ENCODE measurements around the gene NBDY. TPM values are rescaled to one million over a fixed set of nuclear protein-coding genes. Genes with fewer than 3 reads are reported as not detected.

The NBDY gene
- total and polyA plus RNA-seq, 2 donors (not counting 3 experiments of a cell fraction or from before 2014, with no cell fraction given) = 33.0 to 57.3 TPM

GRCh38 chrX:56764153-56764974, 35.3 kb downstream of the NBDY start:
- Histone ChIP-seq H3K27me3 (ENCODE audit: control insufficient read depth in 2 of 2, insufficient read depth in 2 of 2, low read length in 2 of 2) (no peaks in the 10 kb centered on the region), H3K9me1 (replicated peaks; ENCODE audit: control insufficient read depth, extremely low read depth, insufficient read depth, low read length) (no peaks in the 10 kb centered on the region), H3K4me1 (ENCODE audit: control insufficient read depth, extremely low read depth, insufficient read depth, low read length) (peaks cover 14% of the 10 kb centered on the region), H3K79me2 (ENCODE audit: control insufficient read depth, insufficient read depth, low read length) (peaks cover 3% of the 10 kb centered on the region), H3K4me3 (replicated peaks in 1 of 3; ENCODE audit: insufficient read depth in 1 of 3, low read depth in 1 of 3, low read length in 3 of 3) (no peak overlapping the region), H2AFZ (ENCODE audit: low read depth, low read length) (no peak overlapping the region), H3K4me2 (ENCODE audit: insufficient read depth, low read length) (no peak overlapping the region), H3K27ac (ENCODE audit: insufficient read depth, low read depth, low read length) (no peak overlapping the region), H3K9ac (replicated peaks; ENCODE audit: extremely low read depth, insufficient read depth, low read length) (no peak overlapping the region), H4K20me1 (replicated peaks; ENCODE audit: control insufficient read depth, extremely low read depth, insufficient read depth, low read length) (no peaks in the 10 kb centered on the region), H3K9me3 (replicated peaks; ENCODE audit: control insufficient read depth, insufficient read depth, low read length) (no peaks in the 10 kb centered on the region), H3K36me3 (ENCODE audit: control insufficient read depth in 2 of 2, extremely low read depth in 1 of 2, insufficient read depth in 2 of 2, low read length in 2 of 2) (peaks cover 0 to 4% of the 10 kb centered on the region in 2 experiments)
- TF ChIP-seq EZH2 (IDR thresholded peaks at IDR 0.05; ENCODE audit: borderline replicate concordance, low read depth, low read length, severe bottlenecking) (no peak), CTCF (IDR thresholded peaks at IDR 0.05; ENCODE audit: extremely low read depth in 1 of 2, insufficient read depth in 1 of 2, low read depth in 1 of 2, low read length in 2 of 2) (peak; percentile 20 to 43)
- DNase-seq (ENCODE audit: low read depth, low spot score) = peak; percentile 64
- dilution Hi-C loops (cut with MboI; ENCODE audit: extremely low pct_ligation_motif_present, low sequenced_read_pairs) (no loop called here), intact Hi-C loops (cut with micrococcal nuclease) (no loop called here)
- ChIA-PET CTCF (interaction anchor here (0.5 to 2.8 kb wide), 6 partner anchors 24 to 1058 kb away, joined by 3 to 15 read pairs (median 4); no protein-coding TSS in a partner anchor), POLR2A (no interaction called here)
- FAIRE-seq = peak; percentile 83
- BruUV-seq (replicated peaks) = no TSS peak
